Fibroblast of the aortic adventitia (primary cell): ENCODE results near the gene RHCG. TPM values are rescaled to one million over a fixed set of nuclear protein-coding genes. Genes with fewer than 3 reads are reported as not detected.

Experiments
- DNase-seq: peaks from one replicate; pipeline ENCODE4 v3.0.0-alpha.2; 2010; ENCODE audit warnings: low read depth
- H3K4me3 ChIP-seq: 2 replicates; pipeline ENCODE4 v1.5.1; 2011; ENCODE audit warnings: low read depth, mild to moderate bottlenecking, control low read depth, low read length, moderate library complexity
- CTCF ChIP-seq: IDR thresholded peaks from 2 replicates; pipeline ENCODE4 v1.5.1; 2011; ENCODE audit warnings: mild to moderate bottlenecking, low read length, control low read depth, inconsistent platforms; ENCODE audit not compliant: insufficient read depth
- total RNA-seq: library from RNA; depleted of rRNA; stranded (reverse); fragments of >200 nt; gene quantifications from 2 replicates; pipeline ENCODE4 v1.2.3, GENCODE V29; 2012; ENCODE audit warnings: low replicate concordance

The RHCG gene
- total RNA-seq, 1 donor, result not detected

GRCh38 chr15:89530976-89531375 lies 34.6 kb upstream of the RHCG start:
- H3K4me3 ChIP-seq, result no peak overlapping the region
- no peak for TF ChIP-seq CTCF
- no peak for DNase-seq

GRCh38 chr15:89528757-89529352 lies 32.5 kb upstream of the RHCG start:
- TF ChIP-seq CTCF, result no peak
- no peak for DNase-seq
- no peak overlapping the region for H3K4me3 ChIP-seq

- no peak overlapping the region for H3K4me3 ChIP-seq
- TF ChIP-seq CTCF, result no peak
- DNase-seq, result no peak
Observed at GRCh38 chr15:89526601-89527441, 30.4 kb upstream of the RHCG start.

GRCh38 chr15:89526181-89526580 lies 29.8 kb upstream of the RHCG start:
- no peak for DNase-seq
- no peak overlapping the region for H3K4me3 ChIP-seq
- TF ChIP-seq CTCF, result no peak

GRCh38 chr15:89524184-89524583 lies 27.8 kb upstream of the RHCG start:
- H3K4me3 ChIP-seq, result no peak overlapping the region
- no peak for DNase-seq
- no peak for TF ChIP-seq CTCF

GRCh38 chr15:89523101-89523500 lies 26.7 kb upstream of the RHCG start:
- no peak overlapping the region for H3K4me3 ChIP-seq
- no peak for DNase-seq
- no peak for TF ChIP-seq CTCF
